ENCODE measurements around the gene SPOP. TPM values are rescaled to one million over a fixed set of nuclear protein-coding genes. Genes with fewer than 3 reads are reported as not detected.

The SPOP gene
- total and polyA plus RNA-seq, 9 of the 15 experiments (the other 6 are each of a cell fraction or from before 2014, with no cell fraction given): 34.2 to 65.9 (median 39.7) TPM

DNA sequence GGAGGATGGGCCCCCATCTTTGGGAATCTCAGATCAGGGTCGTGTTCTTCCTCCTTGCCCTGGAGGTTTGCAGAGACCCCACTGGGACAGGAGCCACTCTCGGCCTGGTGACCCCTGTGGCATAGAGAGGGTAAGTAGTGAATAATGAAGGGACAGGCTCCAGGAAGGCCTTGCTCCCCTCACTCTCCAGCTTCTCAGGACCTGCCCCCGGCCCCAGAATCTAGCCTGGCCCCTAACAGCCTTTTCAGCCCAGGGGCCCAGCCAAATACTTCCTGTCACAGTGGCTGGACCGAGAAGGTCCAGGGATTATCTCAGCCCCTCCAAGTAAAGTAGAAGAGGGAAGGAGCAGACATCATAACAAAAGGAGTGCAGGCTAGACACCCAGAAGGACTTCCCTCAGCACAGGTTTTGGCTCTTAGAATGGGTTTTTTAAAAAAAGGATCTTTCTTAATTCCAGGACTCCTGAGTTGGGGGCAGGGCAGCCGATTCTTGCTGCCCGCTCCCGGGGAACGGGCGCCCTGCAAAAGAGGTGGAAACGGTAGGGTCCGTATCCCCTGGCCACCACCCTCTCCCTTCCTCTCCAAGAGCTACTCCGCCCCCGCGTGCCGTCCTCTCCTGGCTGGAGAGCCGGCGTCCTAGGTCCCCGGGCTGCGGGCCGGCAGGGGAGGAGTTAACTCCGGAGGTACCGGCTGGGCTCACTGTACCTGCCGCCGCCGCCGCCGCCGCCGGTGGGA, 102.8 kb downstream of the SPOP start (continued):
- TF ChIP-seq, protein P1, sequence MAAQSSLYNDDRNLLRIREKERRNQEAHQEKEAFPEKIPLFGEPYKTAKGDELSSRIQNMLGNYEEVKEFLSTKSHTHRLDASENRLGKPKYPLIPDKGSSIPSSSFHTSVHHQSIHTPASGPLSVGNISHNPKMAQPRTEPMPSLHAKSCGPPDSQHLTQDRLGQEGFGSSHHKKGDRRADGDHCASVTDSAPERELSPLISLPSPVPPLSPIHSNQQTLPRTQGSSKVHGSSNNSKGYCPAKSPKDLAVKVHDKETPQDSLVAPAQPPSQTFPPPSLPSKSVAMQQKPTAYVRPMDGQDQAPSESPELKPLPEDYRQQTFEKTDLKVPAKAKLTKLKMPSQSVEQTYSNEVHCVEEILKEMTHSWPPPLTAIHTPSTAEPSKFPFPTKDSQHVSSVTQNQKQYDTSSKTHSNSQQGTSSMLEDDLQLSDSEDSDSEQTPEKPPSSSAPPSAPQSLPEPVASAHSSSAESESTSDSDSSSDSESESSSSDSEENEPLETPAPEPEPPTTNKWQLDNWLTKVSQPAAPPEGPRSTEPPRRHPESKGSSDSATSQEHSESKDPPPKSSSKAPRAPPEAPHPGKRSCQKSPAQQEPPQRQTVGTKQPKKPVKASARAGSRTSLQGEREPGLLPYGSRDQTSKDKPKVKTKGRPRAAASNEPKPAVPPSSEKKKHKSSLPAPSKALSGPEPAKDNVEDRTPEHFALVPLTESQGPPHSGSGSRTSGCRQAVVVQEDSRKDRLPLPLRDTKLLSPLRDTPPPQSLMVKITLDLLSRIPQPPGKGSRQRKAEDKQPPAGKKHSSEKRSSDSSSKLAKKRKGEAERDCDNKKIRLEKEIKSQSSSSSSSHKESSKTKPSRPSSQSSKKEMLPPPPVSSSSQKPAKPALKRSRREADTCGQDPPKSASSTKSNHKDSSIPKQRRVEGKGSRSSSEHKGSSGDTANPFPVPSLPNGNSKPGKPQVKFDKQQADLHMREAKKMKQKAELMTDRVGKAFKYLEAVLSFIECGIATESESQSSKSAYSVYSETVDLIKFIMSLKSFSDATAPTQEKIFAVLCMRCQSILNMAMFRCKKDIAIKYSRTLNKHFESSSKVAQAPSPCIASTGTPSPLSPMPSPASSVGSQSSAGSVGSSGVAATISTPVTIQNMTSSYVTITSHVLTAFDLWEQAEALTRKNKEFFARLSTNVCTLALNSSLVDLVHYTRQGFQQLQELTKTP (IDR thresholded peaks at IDR 0.05; ENCODE audit: low read depth in 1 of 2, partially characterized antibody in 2 of 2): no peak
- TF ChIP-seq, protein P2, sequence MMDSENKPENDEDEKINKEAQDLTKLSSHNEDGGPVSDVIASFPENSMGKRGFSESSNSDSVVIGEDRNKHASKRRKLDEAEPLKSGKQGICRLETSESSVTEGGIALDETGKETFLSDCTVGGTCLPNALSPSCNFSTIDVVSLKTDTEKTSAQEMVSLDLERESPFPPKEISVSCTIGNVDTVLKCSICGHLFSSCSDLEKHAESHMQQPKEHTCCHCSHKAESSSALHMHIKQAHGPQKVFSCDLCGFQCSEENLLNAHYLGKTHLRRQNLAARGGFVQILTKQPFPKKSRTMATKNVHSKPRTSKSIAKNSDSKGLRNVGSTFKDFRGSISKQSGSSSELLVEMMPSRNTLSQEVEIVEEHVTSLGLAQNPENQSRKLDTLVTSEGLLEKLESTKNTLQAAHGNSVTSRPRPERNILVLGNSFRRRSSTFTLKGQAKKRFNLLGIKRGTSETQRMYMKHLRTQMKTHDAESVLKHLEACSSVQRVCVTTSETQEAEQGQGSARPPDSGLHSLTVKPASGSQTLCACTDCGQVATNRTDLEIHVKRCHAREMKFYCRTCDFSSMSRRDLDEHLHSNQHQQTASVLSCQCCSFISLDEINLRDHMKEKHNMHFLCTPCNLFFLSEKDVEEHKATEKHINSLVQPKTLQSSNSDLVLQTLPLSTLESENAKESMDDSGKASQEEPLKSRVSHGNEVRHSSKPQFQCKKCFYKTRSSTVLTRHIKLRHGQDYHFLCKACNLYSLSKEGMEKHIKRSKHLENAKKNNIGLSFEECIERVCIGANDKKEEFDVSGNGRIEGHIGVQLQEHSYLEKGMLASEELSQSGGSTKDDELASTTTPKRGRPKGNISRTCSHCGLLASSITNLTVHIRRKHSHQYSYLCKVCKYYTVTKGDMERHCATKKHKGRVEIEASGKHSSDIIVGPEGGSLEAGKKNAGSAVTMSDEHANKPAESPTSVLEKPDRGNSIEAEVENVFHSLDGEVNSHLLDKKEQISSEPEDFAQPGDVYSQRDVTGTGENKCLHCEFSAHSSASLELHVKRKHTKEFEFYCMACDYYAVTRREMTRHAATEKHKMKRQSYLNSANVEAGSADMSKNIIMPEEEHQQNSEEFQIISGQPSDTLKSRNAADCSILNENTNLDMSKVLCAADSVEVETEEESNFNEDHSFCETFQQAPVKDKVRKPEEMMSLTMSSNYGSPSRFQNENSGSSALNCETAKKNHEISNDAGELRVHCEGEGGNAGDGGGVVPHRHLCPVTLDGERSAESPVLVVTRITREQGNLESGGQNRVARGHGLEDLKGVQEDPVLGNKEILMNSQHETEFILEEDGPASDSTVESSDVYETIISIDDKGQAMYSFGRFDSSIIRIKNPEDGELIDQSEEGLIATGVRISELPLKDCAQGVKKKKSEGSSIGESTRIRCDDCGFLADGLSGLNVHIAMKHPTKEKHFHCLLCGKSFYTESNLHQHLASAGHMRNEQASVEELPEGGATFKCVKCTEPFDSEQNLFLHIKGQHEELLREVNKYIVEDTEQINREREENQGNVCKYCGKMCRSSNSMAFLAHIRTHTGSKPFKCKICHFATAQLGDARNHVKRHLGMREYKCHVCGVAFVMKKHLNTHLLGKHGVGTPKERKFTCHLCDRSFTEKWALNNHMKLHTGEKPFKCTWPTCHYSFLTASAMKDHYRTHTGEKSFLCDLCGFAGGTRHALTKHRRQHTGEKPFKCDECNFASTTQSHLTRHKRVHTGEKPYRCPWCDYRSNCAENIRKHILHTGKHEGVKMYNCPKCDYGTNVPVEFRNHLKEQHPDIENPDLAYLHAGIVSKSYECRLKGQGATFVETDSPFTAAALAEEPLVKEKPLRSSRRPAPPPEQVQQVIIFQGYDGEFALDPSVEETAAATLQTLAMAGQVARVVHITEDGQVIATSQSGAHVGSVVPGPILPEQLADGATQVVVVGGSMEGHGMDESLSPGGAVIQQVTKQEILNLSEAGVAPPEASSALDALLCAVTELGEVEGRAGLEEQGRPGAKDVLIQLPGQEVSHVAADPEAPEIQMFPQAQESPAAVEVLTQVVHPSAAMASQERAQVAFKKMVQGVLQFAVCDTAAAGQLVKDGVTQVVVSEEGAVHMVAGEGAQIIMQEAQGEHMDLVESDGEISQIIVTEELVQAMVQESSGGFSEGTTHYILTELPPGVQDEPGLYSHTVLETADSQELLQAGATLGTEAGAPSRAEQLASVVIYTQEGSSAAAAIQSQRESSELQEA (IDR thresholded peaks at IDR 0.05; ENCODE audit: low read depth): no peak
- TF ChIP-seq ZNF766 (CRISPR knock-in tag; conservative IDR thresholded peaks at IDR 0.05) (no peak), WHSC1 (IDR thresholded peaks at IDR 0.05; ENCODE audit: low read length) (no peak), PRMT5 (CRISPR knock-in tag; IDR thresholded peaks at IDR 0.05) (no peak), ARID1B (IDR thresholded peaks at IDR 0.05) (no peak), SAP30 (IDR thresholded peaks at IDR 0.05; ENCODE audit: borderline replicate concordance, insufficient read depth, low read depth, low read length, poor library complexity, severe bottlenecking) (no peak), TBP (optimal IDR thresholded peaks at IDR 0.05; ENCODE audit: low read depth, low read length) (no peak), SREBF1 (IDR thresholded peaks at IDR 0.05; ENCODE audit: borderline replicate concordance, low read depth, low read length) (no peak), PHF8 (IDR thresholded peaks at IDR 0.05; ENCODE audit: borderline replicate concordance, low read length) (no peak), ETS2 (tag; IDR thresholded peaks at IDR 0.05; ENCODE audit: borderline replicate concordance, poor library complexity, severe bottlenecking) (no peak), SRF (CRISPR knock-in tag; IDR thresholded peaks at IDR 0.05) (no peak)
- TF ChIP-seq, protein P3, sequence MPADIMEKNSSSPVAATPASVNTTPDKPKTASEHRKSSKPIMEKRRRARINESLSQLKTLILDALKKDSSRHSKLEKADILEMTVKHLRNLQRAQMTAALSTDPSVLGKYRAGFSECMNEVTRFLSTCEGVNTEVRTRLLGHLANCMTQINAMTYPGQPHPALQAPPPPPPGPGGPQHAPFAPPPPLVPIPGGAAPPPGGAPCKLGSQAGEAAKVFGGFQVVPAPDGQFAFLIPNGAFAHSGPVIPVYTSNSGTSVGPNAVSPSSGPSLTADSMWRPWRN (IDR thresholded peaks at IDR 0.05; ENCODE audit: low read depth): no peak
